Fibroblast of lung (primary cell): Measurements from ENCODE around the gene ZNF792. TPM values are rescaled to one million over a fixed set of nuclear protein-coding genes. Genes with fewer than 3 reads are reported as not detected.
"Not testable (repeated sequence)": the region's sequence is repeated elsewhere in the genome, so short reads cannot be mapped to it uniquely, and the experiment has no call there.

Experiments
- DNase-seq, 2 donors: peaks; one replicate each; pipeline versions ENCODE4 v3.0.0 to v3.0.0-alpha.2; 2010; ENCODE audit warnings: low read depth in 2 of 2
- H2AFZ ChIP-seq: 2 replicates; pipeline ENCODE4 v1.5.1; 2012; ENCODE audit warnings: low read length, control low read depth, inconsistent platforms
- H3K27ac ChIP-seq: 2 replicates; pipeline ENCODE4 v1.5.1; 2011; ENCODE audit warnings: low read length, control low read depth; ENCODE audit not compliant: insufficient read depth
- H3K27me3 ChIP-seq: 2 replicates; pipeline ENCODE4 v1.5.1; 2011; ENCODE audit warnings: mild to moderate bottlenecking, low read length; ENCODE audit not compliant: control insufficient read depth, insufficient read depth
- H3K36me3 ChIP-seq: 2 replicates; pipeline ENCODE4 v1.5.1; 2011; ENCODE audit warnings: low read length; ENCODE audit not compliant: control insufficient read depth, insufficient read depth
- H3K4me1 ChIP-seq: 2 replicates; pipeline ENCODE4 v1.5.1; 2011; ENCODE audit warnings: low read length; ENCODE audit not compliant: control insufficient read depth, insufficient read depth; ENCODE audit errors: extremely low read depth
- H3K4me2 ChIP-seq: 2 replicates; pipeline ENCODE4 v1.5.1; 2011; ENCODE audit warnings: low read length, control low read depth; ENCODE audit not compliant: insufficient read depth; ENCODE audit errors: extremely low read depth
- H3K4me3 ChIP-seq, 4 experiments: fragments of 200-600 bp in 1 of 4; sonication (generic) in 1 of 4; replicated peaks in 1 of 4; 2 replicates each; pipeline ENCODE4 v1.5.1; 2011 to 2016; ENCODE audit warnings: low read length in 4 of 4, low read depth in 3 of 4, mild to moderate bottlenecking in 3 of 4, control low read depth in 2 of 4, inconsistent platforms in 1 of 4, mixed read lengths in 1 of 4; ENCODE audit not compliant: insufficient read depth in 1 of 4; ENCODE audit errors: control extremely low read depth in 1 of 4
- H3K79me2 ChIP-seq: 2 replicates; pipeline ENCODE4 v1.5.1; 2012; ENCODE audit warnings: mild to moderate bottlenecking, low read length, inconsistent platforms; ENCODE audit not compliant: control insufficient read depth, insufficient read depth
- H3K9ac ChIP-seq: 2 replicates; pipeline ENCODE4 v1.5.1; 2011; ENCODE audit warnings: mild to moderate bottlenecking, low read length, control low read depth; ENCODE audit not compliant: insufficient read depth
- H3K9me3 ChIP-seq: 2 replicates; pipeline ENCODE4 v1.5.1; 2012; ENCODE audit warnings: low read depth, low read length; ENCODE audit not compliant: control insufficient read depth, insufficient read depth
- H4K20me1 ChIP-seq: 2 replicates; pipeline ENCODE4 v1.5.1; 2011; ENCODE audit warnings: low read length; ENCODE audit not compliant: control insufficient read depth, insufficient read depth; ENCODE audit errors: extremely low read depth
- EZH2 ChIP-seq: IDR thresholded peaks from 2 replicates; pipeline ENCODE4 v1.5.1; 2012; ENCODE audit warnings: low read length, control low read depth, mild to moderate bottlenecking; ENCODE audit errors: missing control alignments
- polyA plus RNA-seq, 2 donors: library from polyadenylated mRNA; depleted of rRNA in 1 of 2; stranded (reverse) in 1 of 2; unstranded in 1 of 2; fragments of >200 nt; gene quantifications; 2 replicates each; pipeline ENCODE4 v1.2.1, GENCODE V29; 2011 to 2012; ENCODE audit warnings: missing spikeins in 1 of 2
- total RNA-seq: library from RNA; depleted of rRNA; stranded (reverse); fragments of >200 nt; gene quantifications from 2 replicates; pipeline ENCODE4 v1.2.1, GENCODE V29; 2014
- TF ChIP-seq, protein P1 (sequence below), 2 donors: IDR thresholded peaks in 1 of 2; conservative IDR thresholded peaks in 1 of 2; 1 replicate in 1 of 2; 2 replicates in 1 of 2; pipeline ENCODE4 v1.5.1; 2011 to 2012; ENCODE audit warnings: low read length in 2 of 2, control low read depth in 1 of 2, inconsistent platforms in 1 of 2, low read depth in 1 of 2, mild to moderate bottlenecking in 1 of 2

Gene ZNF792
- total and polyA plus RNA-seq, 2 donors (not counting 1 experiment from before 2014, with no cell fraction given): 1.7 to 5.0 TPM

DNA sequence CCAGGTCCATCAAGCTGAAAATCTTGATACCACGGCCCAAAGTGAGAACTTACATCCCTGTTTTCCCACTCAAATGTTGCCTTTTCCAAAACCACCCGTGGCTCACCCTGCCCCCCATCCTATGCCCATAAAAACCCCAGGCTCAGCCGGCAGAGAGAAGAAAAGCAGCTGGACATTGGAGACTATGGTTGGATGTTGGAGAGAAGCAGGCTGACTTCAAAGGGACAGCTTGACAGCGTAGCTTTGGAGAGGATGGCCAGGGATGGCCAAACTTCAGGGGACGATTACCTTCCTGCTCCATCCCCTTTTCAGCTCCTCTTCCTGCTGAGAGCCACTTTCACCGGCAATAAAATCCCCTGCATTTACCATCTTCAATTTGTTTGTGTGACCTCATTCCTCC is 3.5 kb upstream of the ZNF792 start:
- Histone ChIP-seq H3K79me2 (no peaks in the 10 kb centered on the region), H3K9me3 (no peaks in the 10 kb centered on the region), H3K4me3 (no peak overlapping the region), H3K9ac (no peak overlapping the region), H4K20me1 (no peaks in the 10 kb centered on the region), H3K4me1 (peaks cover 2% of the 10 kb centered on the region), H3K27ac (no peak overlapping the region), H2AFZ (no peak overlapping the region), H3K36me3 (no peaks in the 10 kb centered on the region), H3K4me2 (no peak overlapping the region), H3K27me3 (no peaks in the 10 kb centered on the region)
- no peak for DNase-seq
- no peak for TF ChIP-seq EZH2
- TF ChIP-seq, protein P1, sequence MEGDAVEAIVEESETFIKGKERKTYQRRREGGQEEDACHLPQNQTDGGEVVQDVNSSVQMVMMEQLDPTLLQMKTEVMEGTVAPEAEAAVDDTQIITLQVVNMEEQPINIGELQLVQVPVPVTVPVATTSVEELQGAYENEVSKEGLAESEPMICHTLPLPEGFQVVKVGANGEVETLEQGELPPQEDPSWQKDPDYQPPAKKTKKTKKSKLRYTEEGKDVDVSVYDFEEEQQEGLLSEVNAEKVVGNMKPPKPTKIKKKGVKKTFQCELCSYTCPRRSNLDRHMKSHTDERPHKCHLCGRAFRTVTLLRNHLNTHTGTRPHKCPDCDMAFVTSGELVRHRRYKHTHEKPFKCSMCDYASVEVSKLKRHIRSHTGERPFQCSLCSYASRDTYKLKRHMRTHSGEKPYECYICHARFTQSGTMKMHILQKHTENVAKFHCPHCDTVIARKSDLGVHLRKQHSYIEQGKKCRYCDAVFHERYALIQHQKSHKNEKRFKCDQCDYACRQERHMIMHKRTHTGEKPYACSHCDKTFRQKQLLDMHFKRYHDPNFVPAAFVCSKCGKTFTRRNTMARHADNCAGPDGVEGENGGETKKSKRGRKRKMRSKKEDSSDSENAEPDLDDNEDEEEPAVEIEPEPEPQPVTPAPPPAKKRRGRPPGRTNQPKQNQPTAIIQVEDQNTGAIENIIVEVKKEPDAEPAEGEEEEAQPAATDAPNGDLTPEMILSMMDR (conservative IDR thresholded peaks at IDR 0.05 in 1 of 2, IDR thresholded peaks at IDR 0.05 in 1 of 2; ENCODE audit: low read depth in 1 of 2, low read length in 2 of 2): no peak

DNA sequence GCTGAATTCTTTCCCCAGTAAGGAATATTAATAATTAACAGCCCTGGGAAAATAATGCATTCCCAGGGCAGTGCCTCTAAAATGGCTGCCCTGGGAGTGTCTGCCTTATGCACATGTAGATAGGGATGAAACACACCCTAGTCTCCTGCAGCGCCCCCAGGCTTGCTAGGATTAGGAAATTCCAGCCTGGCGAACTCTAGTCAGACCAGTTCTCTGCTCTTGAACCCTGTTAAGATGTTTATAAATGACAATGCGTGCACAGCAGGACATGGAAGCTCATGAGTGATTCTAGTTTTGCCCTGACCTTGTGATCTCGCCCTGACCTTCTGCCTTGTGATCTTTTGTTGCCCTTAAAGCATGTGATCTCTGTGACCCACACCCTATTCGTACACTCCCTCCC is 1.5 kb upstream of the ZNF792 start:
- H3K4me1 ChIP-seq, H3K9me3 ChIP-seq, H2AFZ ChIP-seq, H3K79me2 ChIP-seq, DNase-seq, H3K9ac ChIP-seq, H3K27ac ChIP-seq, H3K36me3 ChIP-seq, H4K20me1 ChIP-seq, H3K4me2 ChIP-seq, H3K27me3 ChIP-seq, H3K4me3 ChIP-seq: not testable (repeated sequence)

- Histone ChIP-seq H2AFZ (no peak overlapping the region), H3K9ac (no peak overlapping the region), H3K9me3 (no peaks in the 10 kb centered on the region), H3K4me1 (peaks cover 9% of the 10 kb centered on the region), H3K36me3 (peaks cover 1% of the 10 kb centered on the region), H3K27ac (no peak overlapping the region), H3K4me3 (no peak overlapping the region), H3K79me2 (peaks cover 2% of the 10 kb centered on the region), H4K20me1 (no peaks in the 10 kb centered on the region), H3K27me3 (no peaks in the 10 kb centered on the region), H3K4me2 (no peak overlapping the region)
- no peak for DNase-seq
- TF ChIP-seq, protein P1 (conservative IDR thresholded peaks at IDR 0.05 in 1 of 2, IDR thresholded peaks at IDR 0.05 in 1 of 2; ENCODE audit: low read depth in 1 of 2, low read length in 2 of 2): no peak
- TF ChIP-seq EZH2: no peak
Observed at GRCh38 chr19:34964598-34964997, 569 bp upstream of the ZNF792 start.
